ENCODE results near the gene MPO.

Gene MPO

DNA sequence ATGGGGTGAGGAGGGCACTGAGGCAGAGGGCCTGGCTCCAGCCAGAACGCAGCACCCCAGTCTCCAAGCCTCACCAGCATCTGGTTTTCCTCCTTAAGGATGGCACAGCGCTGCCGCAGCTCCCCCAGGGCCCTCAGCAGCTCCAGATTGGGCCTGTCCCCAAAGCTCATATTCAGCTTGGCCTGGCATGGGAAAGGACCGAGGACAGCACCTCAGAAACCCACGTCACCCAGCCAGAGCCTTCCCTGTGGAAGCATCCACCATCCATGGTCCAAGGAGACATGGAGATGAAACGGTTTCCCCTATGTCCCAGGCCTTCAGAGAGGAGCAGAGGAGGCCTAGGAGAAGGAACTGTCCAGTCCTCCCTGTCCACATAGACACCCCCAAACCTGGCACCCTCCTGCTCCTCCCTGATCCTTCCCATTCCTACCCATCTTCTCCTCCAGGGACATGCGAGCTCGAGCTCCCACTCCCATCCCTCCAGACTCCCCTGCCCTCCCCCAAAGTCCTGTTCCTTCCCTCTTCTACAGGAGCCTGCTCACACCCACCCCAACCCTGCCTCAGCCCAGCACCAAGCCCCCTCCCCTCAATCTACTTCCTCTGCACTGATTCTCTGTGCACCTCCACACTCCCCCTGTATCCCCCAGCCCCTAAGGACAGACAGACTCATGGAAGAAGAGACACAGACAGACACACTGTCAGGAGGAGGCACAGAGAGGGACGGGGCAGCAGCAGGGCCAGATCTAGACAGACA, 46.1 kb upstream of the MPO start:
- no peak for DNase-seq (ENCODE audit: low spot score)
- TF ChIP-seq, protein P1, sequence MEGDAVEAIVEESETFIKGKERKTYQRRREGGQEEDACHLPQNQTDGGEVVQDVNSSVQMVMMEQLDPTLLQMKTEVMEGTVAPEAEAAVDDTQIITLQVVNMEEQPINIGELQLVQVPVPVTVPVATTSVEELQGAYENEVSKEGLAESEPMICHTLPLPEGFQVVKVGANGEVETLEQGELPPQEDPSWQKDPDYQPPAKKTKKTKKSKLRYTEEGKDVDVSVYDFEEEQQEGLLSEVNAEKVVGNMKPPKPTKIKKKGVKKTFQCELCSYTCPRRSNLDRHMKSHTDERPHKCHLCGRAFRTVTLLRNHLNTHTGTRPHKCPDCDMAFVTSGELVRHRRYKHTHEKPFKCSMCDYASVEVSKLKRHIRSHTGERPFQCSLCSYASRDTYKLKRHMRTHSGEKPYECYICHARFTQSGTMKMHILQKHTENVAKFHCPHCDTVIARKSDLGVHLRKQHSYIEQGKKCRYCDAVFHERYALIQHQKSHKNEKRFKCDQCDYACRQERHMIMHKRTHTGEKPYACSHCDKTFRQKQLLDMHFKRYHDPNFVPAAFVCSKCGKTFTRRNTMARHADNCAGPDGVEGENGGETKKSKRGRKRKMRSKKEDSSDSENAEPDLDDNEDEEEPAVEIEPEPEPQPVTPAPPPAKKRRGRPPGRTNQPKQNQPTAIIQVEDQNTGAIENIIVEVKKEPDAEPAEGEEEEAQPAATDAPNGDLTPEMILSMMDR (IDR thresholded peaks at IDR 0.05; ENCODE audit: extremely low read depth, insufficient read depth, missing control alignments): no peak
- in situ Hi-C loops (cut with MboI; ENCODE audit: low pct_unique_long_range_greater_than_20kb, low sequenced_read_pairs, unreplicated experiment): no loop called here

DNA sequence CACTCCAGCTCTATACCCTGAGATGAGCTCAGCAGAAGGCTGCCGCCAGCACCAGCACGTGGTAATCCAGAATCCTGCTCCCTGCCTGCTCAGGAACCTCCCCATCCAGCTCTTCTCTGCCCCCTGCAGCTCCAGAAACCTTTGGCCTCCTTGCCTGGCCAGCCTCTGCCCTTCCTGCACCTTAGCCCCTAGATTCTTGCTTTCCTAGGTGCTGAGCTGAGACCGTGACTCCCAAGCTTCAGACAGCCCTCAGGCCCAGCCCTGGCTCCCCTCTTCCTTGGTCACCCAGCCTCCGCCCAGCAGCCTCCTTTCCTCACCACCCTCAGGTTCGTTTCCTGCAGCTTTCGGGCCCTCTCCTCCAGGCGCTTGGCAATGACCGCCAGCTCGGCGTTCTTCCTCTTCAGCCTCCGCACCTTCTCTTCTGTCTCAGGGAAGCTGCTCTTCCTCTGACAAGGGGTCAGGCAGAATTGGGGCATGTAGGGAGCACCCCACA, 45.3 kb upstream of the MPO start:
- in situ Hi-C loops (cut with MboI; ENCODE audit: low pct_unique_long_range_greater_than_20kb, low sequenced_read_pairs, unreplicated experiment): no loop called here
- DNase-seq (ENCODE audit: low spot score): no peak
- TF ChIP-seq, protein P1 (IDR thresholded peaks at IDR 0.05; ENCODE audit: extremely low read depth, insufficient read depth, missing control alignments): no peak

DNA sequence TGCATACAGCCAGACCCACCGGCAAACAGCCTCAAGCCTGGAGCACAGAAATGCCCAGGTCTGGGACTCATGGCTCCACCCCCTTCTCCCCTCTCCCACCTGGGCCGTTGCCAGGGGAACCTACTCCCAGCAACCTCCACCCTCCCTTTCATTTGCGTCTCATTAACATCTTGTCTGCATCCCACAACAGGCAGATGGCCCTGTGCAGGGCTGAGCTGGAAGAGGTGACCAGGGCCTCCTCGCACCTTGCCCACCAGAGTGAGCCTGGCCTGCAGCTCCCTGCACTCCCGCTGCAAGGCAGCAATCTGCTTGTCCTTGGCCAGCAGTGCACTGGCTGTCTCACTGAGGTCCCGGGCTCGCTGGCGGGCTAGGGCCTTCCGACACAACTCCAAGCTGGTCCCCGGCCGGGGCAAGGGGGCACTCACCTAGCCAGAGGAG, 44.6 kb upstream of the MPO start:
- DNase-seq (ENCODE audit: low spot score): no peak
- in situ Hi-C loops (cut with MboI; ENCODE audit: low pct_unique_long_range_greater_than_20kb, low sequenced_read_pairs, unreplicated experiment): no loop called here
- TF ChIP-seq, protein P1 (IDR thresholded peaks at IDR 0.05; ENCODE audit: extremely low read depth, insufficient read depth, missing control alignments): no peak

DNA sequence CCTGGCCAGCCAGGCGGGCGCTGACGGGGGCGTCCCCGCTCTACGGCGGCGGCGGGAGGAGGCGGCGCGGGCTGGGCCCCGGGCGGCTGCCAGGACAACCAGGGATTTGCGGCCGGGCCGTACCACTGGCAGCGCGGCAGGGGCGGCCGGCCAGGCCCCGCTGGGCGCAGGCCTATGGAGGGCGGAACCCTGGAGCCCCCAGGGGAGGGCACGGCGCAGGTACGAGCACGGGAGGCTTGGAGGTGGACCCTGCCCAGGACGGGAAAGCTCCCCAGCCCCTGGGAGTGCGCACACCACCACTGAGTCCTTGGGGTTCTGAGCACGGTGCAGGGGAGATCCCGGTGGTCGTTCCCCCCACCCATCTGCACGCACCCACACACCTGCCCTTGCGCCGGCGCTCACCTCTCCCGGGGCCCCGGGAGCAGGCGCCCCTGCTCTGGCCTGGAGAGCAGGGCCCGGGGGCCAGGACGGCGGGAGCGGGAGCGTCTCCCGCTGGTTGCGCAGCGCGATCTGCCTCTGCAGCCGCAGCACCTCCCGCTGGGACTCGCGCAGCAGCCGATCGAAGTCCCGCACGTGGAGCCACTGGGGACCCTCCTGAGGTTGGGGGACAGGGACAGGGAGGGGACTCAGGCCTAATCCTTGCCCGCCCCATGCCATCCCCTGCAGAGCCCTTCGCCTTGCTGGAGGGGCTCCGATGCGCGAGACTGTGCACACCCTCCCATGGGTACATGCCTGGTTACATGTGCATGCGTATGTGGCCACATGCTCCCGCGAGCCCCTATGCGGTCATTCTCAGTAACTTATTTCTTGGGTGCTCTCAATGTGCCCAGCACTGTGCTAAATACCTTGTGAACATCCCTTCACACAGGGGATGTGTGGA, 43.9 kb upstream of the MPO start:
- TF ChIP-seq, protein P1 (IDR thresholded peaks at IDR 0.05; ENCODE audit: extremely low read depth, insufficient read depth, missing control alignments): no peak
- no peak for DNase-seq (ENCODE audit: low spot score)
- in situ Hi-C loops (cut with MboI; ENCODE audit: low pct_unique_long_range_greater_than_20kb, low sequenced_read_pairs, unreplicated experiment): no loop called here

DNA sequence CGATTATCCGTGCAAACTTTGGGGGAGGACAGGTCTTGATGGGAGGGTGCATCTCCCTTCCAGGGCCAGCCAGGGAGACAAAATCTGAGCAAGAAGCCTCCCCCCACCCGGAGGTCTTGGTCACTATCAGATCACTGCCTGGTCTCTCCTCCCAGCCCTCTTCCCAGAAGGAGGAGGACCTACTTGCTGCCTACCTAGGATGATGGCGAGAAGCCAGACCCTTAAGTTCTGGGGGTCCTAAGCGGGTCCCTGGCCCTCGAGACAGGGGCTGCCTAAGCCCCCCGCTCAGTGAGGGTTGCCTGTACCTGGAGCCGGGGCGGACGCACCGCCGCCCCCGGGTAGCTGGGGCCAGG, 43.3 kb upstream of the MPO start:
- in situ Hi-C loops (cut with MboI; ENCODE audit: low pct_unique_long_range_greater_than_20kb, low sequenced_read_pairs, unreplicated experiment): no loop called here
- TF ChIP-seq, protein P1 (IDR thresholded peaks at IDR 0.05; ENCODE audit: extremely low read depth, insufficient read depth, missing control alignments): no peak
- no peak for DNase-seq (ENCODE audit: low spot score)

DNA sequence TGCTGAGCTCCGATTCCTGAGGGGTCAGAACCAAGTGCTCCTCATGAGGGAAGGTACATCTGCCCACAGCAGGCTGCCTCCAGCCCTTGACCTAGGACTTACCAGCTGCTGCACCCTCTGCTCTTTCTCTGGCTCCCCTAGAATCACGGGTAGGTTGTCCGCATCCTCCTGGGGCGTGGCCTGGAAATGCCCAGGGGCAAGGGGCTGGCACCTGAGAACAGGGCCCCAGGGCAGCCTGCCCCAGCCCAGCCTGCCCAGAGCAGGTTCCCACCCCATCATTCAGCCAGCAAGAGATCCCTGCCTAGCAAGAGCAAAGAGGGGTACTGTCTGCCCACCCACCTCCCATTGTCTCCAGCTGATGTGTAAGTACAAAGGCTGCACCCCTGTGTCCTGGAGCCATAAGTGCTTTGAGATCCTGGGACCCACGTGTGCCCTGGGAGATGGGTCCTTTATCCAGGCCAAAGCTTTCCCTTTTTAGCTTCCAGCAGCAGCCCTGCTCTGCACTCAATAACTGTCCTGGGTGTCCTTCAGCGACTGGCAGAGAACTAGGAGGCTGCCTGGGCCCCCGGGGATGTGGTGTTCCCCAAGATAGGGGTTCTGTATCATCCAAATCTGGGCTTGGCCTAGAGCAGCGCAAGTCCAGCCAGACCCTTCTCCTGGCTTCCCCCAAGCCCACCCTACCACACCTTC, 42.8 kb upstream of the MPO start:
- DNase-seq (ENCODE audit: low spot score): no peak
- TF ChIP-seq, protein P1 (IDR thresholded peaks at IDR 0.05; ENCODE audit: extremely low read depth, insufficient read depth, missing control alignments): no peak
- in situ Hi-C loops (cut with MboI; ENCODE audit: low pct_unique_long_range_greater_than_20kb, low sequenced_read_pairs, unreplicated experiment): no loop called here

Measured in GM13977 (cell line).